Stimulated activated CD8-positive, alpha-beta memory T cell treated with anti-CD3 and anti-CD28 coated beads, Interleukin-4, amount 100 ng/mL, for 48 hours (primary cell): ENCODE measurements around the gene PREX1.

ENCODE experiments used
- DNase-seq: peaks from one replicate; pipeline ENCODE4 v3.0.0-alpha.2; 2020

PREX1 gene

GRCh38 chr20:48649868-48650267 is 177.9 kb downstream of the PREX1 start:
- DNase-seq, result no peak

- no peak for DNase-seq
These were observed 178.6 kb downstream of the PREX1 start for GRCh38 chr20:48649104-48649626.

- no peak for DNase-seq
These were observed 179.2 kb downstream of the PREX1 start for GRCh38 chr20:48648482-48649051.

GRCh38 chr20:48647858-48648257 is 179.9 kb downstream of the PREX1 start:
- DNase-seq, result no peak

GRCh38 chr20:48645666-48646065 is 182.1 kb downstream of the PREX1 start:
- no peak for DNase-seq

DNA sequence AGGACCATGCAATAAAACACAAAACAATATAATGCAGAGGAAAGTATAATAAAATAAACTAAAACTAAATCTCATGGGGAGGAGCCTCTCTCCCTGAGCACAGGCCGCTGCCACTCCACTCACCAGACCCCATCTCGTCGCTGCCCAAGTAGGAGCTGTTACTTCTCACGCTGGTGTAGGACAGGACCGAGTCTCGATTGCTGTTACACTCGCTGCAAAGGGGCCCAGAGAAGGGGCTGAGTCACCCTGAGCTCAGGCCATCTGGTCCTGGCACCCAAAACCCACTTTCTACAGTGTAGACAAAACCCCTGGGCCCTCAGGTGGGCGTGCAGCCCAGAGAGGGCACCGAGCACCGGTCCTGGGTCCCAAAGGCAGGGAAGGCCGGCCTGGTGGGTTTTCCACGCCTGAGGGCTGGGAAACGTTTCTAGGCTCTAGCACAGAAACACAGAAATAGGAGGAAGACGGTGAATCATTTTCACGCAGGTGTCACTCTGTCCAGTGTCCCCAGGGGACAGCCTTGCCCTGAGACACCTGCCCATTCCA is 183.4 kb downstream of the PREX1 start:
- no peak for DNase-seq

- no peak for DNase-seq
These were observed 185.5 kb downstream of the PREX1 start for GRCh38 chr20:48642105-48642880.

DNA sequence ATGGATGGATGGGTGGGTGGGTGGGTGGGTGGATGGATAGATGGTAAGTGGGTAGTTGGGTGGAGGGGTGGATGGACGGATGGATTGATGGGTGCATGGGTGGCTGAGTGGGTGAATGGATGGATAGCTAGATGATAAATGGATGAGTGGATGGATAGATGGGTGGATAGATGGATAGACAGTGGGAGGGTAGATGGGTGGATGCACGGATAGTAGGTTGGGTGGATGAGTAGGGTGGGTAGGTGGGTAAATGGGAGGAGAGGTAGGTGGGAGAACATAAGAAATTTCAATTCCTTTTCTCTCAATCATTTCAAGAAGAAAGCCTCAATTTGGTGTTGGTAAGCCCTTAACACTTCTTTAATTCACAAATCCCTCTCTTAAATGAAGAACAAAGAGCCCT is 186.9 kb downstream of the PREX1 start:
- DNase-seq, result no peak

GRCh38 chr20:48639899-48640298 is 187.9 kb downstream of the PREX1 start:
- no peak for DNase-seq

- no peak for DNase-seq
These were observed 189.3 kb downstream of the PREX1 start for GRCh38 chr20:48638546-48638945.

DNA sequence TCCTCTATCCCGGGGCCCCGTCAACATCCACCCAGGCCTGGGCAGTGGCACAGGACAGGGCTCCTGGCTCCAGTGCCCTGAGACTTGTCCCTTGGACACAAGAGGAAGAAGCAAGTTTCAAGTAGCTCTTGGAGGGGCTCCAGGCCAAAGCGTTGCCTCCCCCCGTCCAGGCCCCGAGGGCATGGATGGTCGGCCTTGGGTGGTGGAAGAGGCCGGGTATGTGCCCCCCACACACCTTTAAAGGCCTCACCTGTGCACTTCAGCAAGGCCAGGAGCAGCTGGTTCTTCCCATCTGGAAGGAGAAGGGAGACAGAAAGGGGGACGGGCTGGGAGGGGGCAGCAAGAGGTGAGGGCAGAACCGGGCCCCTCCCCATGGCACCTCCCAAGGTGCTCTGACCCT is 190.3 kb downstream of the PREX1 start:
- DNase-seq, result no peak

DNA sequence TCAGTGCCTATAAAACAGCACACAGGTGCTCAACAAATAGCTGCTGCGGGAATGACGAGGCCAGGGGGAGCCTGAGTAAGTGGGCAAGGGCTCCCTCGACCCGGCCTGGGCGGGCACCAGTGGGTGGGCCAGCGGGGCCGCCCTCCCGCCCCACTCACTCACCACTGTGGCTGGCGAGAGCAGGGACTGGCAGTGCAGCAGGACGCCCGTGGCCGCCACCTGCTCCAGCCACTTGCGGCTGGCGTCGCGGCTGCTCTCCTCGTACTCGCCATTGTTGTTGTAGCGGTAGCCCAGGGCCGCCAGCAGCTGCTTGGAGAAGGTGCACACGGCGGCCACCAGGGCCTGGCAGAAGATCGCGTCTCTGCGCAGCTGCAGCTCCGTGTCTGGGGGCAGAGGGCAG is 191.5 kb downstream of the PREX1 start:
- no peak for DNase-seq

DNA sequence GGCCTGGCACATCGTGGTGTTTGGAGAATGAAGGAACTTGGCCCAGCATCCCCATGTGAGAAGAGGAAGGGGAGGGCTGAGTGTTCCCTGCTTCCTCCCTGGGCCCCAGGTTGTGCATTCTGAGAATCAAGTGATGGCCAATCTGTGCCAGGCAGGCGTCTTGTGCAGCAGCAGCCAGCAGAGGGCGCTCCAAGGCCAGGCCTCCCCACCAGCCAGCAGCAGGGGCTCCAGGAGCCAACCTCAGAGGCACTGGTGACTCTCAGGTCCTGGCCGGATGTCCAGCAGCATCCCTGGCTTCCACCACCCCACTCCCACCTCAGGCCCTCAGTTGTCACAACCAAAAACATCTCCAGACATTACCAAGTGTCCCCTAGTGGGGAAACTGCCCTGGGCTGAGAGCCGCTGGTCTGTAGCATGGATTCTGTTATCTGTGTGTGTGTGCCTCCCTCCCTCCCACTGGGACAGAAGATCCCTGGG is 192.0 kb downstream of the PREX1 start:
- DNase-seq, result peak; percentile 89

GRCh38 chr20:48635361-48635760 is 192.4 kb downstream of the PREX1 start:
- DNase-seq, result no peak

- no peak for DNase-seq
These were observed 193.2 kb downstream of the PREX1 start for GRCh38 chr20:48634641-48635040.

GRCh38 chr20:48633620-48634257 is 194.1 kb downstream of the PREX1 start:
- no peak for DNase-seq

DNA sequence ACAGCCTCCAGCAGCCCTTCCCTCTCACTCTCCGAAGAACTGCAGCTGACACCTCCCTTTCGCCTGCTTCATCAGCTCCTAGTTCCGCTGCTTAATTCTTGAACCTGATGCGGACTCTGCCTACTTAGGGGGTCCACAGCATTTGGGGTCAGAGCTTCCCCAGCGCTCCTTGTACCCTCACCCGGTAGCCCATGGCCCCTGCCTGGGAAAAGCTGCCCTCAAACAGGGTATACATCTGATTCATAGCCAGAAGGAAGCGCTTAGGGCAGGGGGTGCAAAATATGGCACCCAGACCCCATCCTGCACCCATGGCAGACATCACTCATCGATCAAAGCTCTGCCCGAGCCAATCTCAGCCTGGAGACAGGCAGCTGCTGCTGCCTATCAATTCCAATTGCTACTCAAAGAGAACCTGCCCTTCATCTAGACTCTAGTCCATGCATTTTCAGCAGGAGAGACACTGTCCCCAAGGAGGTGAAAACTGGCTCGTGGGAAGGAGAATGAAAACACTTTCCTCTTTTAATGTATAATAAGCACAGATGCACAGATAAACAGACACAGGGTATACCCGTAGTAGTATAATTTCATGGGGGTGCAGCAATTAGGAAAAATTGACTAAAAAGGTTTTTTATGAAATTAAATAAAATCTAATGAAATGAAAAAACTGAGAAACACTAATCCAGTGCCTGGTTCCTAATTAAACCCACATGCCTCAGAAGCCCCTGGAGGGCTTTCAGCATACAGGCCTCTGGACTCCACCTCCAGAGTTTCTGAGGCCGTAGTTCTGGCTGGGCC is 194.8 kb downstream of the PREX1 start:
- no peak for DNase-seq

- DNase-seq, result no peak
These were observed 195.6 kb downstream of the PREX1 start for GRCh38 chr20:48632017-48632824.

GRCh38 chr20:48631114-48632016 is 196.4 kb downstream of the PREX1 start:
- DNase-seq, result no peak

DNA sequence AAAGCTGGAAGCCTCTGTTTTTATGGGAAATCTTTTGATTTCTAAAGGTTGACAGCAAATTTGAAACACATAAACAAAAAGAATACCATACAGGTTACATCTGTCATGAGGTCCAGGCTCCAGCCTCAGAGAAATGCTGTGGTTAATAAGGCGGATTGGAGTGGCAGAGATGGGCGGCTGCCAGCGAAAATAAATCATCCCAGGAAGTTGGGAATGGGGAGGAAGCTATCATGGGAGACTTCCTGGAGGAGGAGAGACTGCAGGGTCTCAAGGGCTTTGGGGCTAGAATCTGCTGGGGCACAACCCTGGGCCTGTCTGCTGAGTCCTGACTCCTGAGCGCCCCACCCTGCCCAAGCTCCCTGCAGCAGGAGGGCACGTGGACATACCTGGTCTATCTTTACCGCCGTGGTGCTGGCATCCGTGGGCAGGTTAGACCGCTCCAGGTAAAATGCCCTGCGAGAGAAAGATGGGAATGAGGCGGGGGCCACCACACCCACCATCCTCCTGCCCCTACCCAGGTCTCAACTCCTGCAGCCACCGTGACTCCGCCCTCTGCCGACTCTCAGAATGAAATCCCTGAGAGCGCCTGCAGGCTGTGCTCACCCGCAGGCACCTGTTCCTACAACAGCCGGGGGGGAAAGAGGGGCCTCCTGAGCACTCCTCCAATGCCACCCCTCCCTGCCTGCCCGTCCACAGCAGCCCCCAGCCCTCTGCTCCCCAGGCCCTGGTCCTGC is 197.3 kb downstream of the PREX1 start:
- DNase-seq, result no peak
